ENCODE results near the gene SRF.

SRF gene

DNA sequence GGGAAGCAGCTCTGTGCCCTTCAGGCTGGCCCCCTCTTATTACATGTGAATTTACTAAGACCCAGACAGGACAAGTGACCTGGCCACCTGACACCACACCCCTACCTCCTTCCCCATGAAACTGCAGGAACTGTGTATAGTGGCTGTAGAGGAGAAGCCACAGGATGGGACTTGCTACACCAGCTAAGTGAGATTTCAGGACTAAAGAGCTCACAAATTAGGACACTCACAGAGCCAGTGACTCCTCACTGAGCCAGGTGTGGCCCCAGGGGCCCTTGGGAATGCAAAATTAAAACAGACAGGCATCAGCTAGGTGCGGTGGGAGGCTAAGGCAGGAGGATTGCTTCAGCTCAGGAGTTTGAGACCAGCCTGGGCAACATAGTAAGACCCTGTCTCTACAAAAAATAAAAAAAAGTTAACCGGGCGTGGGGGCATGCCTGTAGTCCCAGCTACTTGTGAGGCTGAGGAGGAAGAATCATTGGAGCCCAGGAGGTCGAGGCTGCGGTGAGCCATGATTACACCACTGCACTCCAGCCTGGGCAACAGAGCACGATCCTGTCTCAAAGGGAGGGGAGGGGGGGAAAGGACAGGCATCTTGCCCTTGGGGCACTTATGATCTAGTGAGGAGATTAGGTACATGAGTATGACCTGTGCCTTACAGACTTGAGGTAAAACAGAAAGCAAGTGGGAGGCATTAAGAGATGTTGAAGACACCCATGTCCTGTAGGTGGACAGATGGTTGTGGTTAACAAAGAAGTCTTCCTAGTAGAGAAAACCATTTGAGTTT, 23.2 kb upstream of the SRF start:
- DNase-seq = no peak

- DNase-seq = no peak
Measured at GRCh38 chr6:43149265-43149664, 21.8 kb upstream of the SRF start.

DNA sequence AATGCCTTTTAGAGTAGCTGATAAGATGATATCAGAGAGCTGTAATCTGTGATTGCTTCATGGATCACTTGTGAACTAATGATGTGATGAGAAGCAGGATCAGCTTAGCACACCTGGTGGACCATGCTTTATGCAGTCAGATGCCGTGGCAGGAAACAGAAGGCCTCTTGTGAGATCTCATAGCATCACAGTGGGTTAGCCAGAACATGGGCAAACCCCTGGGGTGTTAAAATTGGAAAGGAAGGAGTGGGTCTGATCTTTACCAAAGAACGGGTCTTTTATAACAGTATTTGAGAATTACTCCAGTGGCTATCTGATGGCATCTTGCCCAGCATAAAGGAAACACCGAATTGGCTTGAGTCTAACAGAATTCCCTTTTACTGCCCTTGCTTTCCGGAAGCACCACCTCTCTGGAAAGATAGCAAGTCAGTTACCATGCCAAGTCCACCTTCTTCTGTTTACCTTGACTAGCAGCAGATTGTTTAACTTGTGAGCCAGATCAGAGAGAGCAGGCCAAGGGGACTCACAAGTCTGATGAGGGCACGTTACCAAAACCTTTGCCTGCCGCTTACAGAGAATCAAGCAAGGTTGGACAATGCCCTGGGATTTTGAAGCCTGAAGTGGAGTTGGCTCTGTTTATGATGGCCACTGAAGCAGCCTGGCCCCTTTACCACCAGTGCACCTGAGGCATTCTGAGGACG, 20.9 kb upstream of the SRF start:
- no peak for DNase-seq

GRCh38 chr6:43159599-43159998, 11.5 kb upstream of the SRF start:
- no peak for DNase-seq

- DNase-seq = no peak
Measured at GRCh38 chr6:43163899-43164298, 7.2 kb upstream of the SRF start.

DNA sequence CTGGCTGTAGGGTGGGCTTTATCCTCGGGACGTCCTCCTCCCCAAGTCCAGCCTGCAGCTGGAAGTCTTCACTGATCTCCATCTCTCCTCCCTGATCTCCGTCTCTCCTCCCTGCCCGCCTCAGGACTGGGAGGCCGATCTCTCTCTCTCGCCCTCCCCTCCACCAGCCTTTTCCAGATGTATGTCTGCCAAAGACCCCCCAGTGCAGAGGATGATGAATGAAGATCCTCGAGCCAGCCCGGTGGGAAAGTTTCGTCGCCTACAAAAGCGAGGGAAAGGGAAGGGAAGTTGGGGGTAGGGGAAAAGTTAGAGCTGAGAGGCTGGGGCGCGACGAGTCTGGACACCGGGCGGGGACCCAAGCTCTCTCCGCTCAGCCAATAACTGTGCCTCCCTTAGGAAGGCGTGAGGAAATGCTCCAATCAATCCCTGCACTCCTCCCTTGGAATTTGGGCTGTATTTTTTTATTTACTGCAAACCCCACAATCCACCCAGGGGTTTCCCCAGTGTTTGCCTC, 595 bp upstream of the SRF start:
- no peak for DNase-seq

GRCh38 chr6:43171707-43172103, 636 bp downstream of the SRF start:
- DNase-seq = peak; percentile 36

- DNase-seq = peak; percentile 41
Measured at GRCh38 chr6:43172104-43173007, 1.3 kb downstream of the SRF start.

DNA sequence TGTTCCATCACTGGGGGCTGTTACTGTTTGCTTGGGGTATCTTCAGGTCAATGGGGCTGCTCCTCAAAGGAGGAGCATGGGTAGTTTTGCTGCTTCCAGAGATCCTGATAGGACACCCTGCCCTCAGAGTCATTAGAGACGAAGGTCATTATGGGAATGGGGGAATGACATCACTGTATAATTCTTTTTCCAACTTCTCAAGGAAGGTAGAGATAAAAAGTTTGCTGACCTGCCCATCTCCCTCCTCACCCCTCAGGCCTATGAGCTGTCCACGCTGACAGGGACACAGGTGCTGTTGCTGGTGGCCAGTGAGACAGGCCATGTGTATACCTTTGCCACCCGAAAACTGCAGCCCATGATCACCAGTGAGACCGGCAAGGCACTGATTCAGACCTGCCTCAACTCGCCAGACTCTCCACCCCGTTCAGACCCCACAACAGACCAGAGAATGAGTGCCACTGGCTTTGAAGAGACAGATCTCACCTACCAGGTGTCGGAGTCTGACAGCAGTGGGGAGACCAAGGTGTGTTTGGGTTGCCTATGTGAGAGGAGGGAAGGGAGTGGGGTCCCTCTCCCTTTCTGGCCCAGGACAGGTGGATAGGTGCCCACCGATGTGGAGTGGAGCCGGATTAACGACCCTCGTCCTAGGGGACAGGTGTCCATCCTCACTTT, 2.7 kb downstream of the SRF start:
- no peak for DNase-seq

DNA sequence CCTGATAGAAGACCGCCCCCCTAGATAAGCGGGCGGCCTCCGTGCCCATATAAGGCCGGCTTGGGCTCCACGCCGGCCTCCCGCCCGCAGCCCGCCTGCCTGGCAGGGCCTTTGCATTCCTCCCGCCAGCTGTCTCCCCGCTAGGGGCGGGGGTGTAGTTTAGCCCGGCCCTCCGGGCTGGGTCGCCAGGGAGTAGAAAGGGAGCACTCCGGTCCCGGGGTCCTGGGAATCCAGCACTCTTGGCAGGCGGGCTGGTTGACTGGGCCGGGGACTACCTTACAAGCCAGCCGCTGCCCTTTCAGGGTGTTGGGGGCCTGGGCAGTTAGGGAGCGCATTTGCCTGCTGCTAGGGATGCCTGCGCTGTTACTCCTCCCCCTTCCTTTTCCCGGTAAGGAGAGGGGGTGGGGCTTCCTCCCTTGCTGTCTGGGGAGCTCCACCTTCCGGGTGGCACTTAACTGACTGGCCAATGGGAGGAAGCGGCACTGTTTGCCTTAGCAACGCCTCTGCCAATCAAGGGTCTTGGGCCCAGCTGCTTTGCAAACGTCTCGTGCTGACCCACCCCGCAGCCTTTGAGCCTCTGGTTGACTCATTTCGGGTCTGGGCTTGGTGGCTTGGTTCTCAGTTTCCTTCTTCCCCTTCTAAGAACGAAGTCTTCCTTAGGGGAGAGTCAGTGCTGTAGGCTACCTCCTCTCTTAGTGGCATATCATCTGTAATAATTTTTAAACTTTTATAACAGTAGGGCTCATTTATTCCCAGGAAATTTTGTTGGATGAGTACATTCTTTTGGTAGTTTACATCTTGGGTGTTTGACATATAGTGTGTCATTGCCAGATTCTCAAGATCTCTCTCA, 3.4 kb downstream of the SRF start:
- peak; percentile 90 for DNase-seq

DNA sequence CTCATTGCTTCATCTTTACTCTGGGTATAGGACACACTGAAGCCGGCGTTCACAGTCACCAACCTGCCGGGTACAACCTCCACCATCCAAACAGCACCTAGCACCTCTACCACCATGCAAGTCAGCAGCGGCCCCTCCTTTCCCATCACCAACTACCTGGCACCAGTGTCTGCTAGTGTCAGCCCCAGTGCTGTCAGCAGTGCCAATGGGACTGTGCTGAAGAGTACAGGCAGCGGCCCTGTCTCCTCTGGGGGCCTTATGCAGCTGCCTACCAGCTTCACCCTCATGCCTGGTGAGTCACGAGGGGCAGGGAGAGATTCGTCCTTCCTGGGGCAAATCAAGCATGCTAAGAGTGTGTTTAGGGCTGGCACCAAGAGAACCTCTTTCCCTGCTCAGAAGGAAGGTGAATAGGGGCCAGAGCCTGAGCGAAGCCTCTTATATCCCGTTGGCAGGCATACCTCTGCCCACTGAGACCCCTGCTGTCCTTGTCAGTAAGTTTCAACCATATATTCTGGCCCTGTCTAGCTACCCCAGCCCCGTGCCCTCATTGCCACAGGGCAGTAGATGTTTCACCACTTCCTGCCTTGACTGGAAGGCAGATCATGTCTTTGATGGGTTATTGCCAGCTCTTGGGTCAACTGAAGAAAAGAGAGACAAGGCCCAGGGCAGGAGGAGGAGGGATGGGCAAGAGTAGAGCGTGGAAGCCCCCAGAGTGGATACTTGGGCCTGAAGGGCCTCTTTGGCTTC, 4.8 kb downstream of the SRF start:
- DNase-seq = no peak

DNA sequence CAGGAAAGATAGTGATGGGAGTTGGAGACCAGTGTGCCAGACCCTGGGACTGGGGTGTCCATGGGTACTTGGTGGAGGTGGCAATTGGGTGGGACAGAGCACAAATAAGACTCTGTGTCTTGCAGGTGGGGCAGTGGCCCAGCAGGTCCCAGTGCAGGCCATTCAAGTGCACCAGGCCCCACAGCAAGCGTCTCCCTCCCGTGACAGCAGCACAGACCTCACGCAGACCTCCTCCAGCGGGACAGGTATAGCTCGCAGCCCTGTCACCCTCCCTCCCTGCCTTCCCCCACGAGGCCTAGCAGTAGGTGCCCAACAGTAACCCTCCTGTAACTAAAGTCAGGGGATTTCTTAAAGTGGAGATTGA, 5.3 kb downstream of the SRF start:
- no peak for DNase-seq

DNA sequence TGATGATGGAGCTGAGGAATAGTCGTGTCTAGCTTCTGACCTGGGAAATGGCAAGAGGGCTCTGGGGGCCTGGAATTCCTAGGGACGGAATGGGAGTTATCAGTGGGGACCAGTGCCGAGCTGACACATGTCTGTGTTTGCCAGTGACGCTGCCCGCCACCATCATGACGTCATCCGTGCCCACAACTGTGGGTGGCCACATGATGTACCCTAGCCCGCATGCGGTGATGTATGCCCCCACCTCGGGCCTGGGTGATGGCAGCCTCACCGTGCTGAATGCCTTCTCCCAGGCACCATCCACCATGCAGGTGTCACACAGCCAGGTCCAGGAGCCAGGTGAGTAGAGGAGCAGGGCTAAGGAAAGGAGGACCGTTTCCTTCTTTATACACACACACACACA, 7.1 kb downstream of the SRF start:
- DNase-seq = no peak

- DNase-seq = no peak
Measured at GRCh38 chr6:43178951-43179830, 8.1 kb downstream of the SRF start.

GRCh38 chr6:43180058-43180457, 9.0 kb downstream of the SRF start:
- no peak for DNase-seq

DNA sequence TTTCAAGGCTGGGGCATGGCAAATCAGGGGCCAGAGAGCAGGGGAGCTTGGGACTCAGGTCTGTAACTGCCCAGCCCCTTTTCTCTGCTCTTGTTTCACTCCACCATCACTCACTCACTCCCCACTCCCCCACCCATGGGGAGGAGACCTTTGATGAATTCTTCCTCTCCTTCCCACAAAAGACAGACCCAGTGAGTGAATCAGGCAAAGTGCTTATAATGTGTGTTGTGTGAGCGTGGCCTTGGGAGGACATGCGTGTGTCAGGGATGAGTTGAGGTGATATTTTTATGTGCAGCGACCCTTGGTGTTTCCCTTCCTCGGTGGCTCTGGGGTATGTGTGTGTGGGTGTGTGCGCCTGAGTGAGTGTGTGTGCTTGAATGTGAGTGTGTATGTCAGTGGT, 9.9 kb downstream of the SRF start:
- DNase-seq = no peak

GRCh38 chr6:43181621-43181941, 10.5 kb downstream of the SRF start:
- DNase-seq = no peak

GRCh38 chr6:43181942-43182860, 11.1 kb downstream of the SRF start, which contains the start of gene CUL9:
TSS of gene CUL9 (plus strand) at chr6:43182196. CDS start at chr6:43184311, 2,115 bp downstream.
- peak; percentile 70 for DNase-seq

DNA sequence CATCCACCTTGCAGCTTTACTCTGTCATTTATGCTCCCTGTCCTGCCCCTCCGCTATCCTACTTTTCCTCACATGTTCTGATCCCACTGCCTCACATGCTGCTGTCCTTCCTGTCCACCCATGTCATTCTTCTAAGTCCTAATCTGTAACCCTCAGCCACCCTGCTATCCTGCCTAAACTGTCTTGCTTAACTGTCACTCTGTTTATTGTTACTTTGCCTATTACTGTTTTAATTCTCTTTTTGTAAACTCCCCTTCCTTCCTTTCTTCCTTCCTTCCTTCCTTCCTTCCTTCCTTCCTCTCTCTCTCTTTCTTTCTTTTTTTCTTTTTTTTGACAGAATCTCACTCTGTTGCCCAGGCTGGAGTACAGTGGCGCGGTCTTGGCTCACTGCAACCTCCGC, 12.4 kb downstream of the SRF start:
- no peak for DNase-seq
